GM12872 (cell line): ENCODE measurements around the gene SCPEP1.

Experiments used
- CTCF ChIP-seq: IDR thresholded peaks from 3 replicates; pipeline ENCODE4 v1.5.1; 2011; ENCODE audit warnings: low read depth, mild to moderate bottlenecking, low read length, moderate library complexity; ENCODE audit not compliant: insufficient read depth

Gene SCPEP1

GRCh38 chr17:56934280-56934679 lies 43.7 kb upstream of the SCPEP1 start:
- no peak for TF ChIP-seq CTCF

GRCh38 chr17:56935461-56935860 lies 42.5 kb upstream of the SCPEP1 start:
- no peak for TF ChIP-seq CTCF

DNA sequence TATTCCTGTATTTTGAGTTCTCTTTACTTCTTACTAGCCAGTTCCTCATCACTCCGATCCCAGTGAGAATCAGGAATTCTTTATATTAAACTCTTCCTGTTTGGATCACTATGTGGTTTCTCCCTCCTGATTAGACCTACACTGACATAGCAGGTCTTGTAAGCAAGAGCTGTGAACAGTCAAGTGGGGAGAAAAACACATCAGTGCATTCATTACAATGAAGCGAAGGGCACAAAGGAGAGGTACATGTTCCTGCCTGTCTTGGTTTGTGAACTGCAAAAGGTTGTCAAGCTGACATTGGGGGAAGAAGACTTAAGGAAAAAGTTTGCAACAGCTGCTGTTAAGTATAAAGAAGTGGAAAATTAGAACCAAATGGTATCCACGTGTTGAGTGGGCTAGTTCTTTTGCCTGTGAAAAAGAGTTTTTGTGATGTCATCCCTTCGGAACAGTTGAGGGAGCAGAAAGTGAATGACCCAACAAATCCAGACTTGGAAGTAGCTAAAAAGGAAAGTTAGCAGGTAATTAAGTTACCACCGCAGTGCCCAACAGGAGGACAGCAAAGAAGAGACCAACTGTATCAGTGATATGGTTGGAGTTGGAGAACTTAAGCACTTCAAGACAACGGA lies 41.1 kb upstream of the SCPEP1 start:
- TF ChIP-seq CTCF: no peak

DNA sequence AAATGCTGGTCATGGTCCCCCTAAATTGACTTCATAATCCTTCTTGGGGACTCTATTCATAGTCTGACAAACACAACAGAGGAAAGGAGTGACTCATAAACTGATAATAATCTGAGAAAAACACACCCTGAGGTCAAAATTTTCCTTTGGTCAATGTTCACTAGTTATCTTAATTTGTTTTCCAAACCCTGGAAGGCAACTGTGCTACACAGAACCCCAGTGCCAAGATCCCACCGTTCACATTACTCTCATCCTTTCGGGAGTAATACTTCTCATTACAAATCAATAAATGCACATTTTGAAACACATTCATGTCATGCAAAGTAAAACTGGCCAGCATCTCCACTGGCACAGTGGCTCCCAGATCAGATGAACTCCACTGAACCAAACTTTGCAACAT lies 40.2 kb upstream of the SCPEP1 start:
- no peak for TF ChIP-seq CTCF

DNA sequence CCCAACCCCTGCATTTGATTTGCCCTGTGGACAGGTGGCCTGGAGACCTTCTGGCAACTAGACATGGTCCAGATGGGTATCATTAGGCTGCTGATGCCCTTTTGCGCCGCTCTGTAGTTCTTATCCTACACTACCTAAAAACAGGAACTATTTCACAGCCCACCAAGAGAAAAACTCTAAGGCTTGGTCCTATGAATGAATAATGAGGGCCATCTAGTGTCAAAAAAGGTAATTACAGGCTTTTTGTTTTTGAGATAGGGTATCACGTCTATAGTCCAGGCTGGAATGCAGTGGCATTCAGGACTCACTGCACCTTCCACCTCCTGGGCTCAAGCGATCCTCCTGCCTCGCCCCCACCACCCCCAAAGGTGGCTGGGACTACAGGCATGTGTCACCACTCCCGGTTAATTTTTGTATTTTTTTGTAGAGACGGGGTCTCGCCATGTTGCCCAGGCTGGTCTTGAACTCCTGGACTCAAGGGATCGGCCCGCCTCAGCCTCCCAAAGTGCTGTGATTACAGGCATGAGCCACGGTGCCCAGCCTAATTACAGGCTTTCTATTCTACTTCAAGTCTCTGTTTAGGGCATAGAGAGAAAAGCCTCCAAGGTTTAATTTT lies 38.0 kb upstream of the SCPEP1 start:
- peak; percentile 70 for TF ChIP-seq CTCF

DNA sequence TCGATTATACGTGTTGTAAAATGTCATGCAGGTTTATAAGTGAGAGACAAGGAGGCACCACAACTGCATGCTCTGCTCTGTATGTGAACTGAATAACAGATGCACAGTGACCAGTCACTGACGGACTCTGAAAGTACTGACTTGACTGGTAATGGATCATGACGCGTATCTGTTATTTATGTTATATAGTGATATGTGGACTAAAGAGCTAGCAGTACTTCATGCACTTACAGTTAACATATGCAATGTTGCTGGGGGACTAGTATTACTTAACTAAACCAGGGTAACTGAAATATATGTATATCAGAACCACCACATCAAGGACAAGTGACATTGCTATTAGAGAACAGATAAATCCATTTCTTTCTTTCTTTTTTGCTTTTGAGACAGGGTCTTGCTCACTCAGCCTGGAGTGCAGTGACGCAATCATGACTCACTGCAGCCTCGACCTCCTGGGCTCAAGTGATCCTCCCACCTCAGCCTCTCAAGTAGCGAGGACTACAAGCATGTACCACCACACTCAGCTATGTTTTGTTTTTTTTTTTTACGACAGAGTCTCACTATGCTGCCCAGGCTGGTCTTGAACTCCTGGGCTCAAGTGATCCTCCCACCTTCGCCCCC lies 34.3 kb upstream of the SCPEP1 start:
- no peak for TF ChIP-seq CTCF

- TF ChIP-seq CTCF: no peak
Observed at GRCh38 chr17:56945938-56946505, 31.9 kb upstream of the SCPEP1 start.
